ENCODE results near the gene SAFB.

GRCh38 chr19:5673752-5674151 lies 50.9 kb downstream of the SAFB start:
- TF ChIP-seq EZH2phosphoT487 (IDR thresholded peaks at IDR 0.05; ENCODE audit: borderline replicate concordance, low read depth, low read length) (no peak), CTCF (conservative IDR thresholded peaks at IDR 0.05; ENCODE audit: low read length) (no peak)

Measured in OCI-LY7 (cell line).